ENCODE measurements around the gene HTR2C. TPM values are rescaled to one million over a fixed set of nuclear protein-coding genes. Genes with fewer than 3 reads are reported as not detected.

The HTR2C gene
- total RNA-seq (2022; extraction: Qiagen RNA extraction): not detected in 5 replicates

DNA sequence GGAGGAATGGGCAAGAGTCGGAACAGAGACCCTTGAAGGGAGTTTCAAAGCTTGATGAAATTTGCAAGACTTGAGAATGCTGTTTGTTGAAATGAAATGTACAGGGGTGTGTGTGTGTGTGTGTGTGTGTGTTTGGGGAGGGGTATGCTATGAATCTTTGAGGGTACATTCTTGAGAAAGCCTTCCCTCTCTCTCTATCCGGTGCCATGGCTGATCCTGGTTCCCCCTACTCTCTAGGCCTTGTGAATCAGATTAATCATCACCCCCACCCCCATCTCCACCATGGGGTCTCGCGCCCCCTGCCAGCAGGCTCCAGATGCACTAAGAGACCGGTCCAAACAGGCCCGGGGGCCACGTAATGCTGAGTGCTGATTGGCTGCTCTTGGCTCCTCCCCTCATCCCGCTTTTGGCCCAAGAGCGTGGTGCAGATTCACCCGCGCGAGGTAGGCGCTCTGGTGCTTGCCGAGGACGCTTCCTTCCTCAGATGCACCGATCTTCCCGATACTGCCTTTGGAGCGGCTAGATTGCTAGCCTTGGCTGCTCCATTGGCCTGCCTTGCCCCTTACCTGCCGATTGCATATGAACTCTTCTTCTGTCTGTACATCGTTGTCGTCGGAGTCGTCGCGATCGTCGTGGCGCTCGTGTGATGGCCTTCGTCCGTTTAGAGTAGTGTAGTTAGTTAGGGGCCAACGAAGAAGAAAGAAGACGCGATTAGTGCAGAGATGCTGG is at the start of gene HTR2C:
HTR2C (plus strand) TSS at position 441 of the 729 bp plus-strand sequence. CDS start 142,851 bp downstream, outside the sequence.

Data from A549 treated with AZD2906 at 1 μM for 4 hours (cell line).